Activated CD8-positive, alpha-beta T cell treated with anti-CD3 and anti-CD28 coated beads for 36 hours (primary cell): Measurements from ENCODE around the gene BST1. TPM values are rescaled to one million over a fixed set of nuclear protein-coding genes. Genes with fewer than 3 reads are reported as not detected.

ENCODE experiments used
- ATAC-seq: fragments of 200-7000 bp; cut with Tn5 transposase; one replicate; pipeline ENCODE4 v1.10.0; 2021; ENCODE audit warnings: mild to moderate bottlenecking, moderate library complexity
- CTCF ChIA-PET: fragments of 350-600 bp; sonication (Branson Sonifier 250); formaldehyde crosslinking; loops from one replicate; lab custom pipeline; 2021; ENCODE audit warnings: antibody characterized with exemption; lab: Charles Lee
- POLR2A ChIA-PET: fragments of 350-600 bp; sonication (Branson Sonifier 250); formaldehyde crosslinking; loops from one replicate; lab custom pipeline; 2021; ENCODE audit warnings: antibody characterized with exemption; lab: Charles Lee
- DNase-seq: peaks from one replicate; pipeline ENCODE4 v3.0.0-alpha.2; 2020
- H3K27ac Mint-ChIP-seq: one replicate; pipeline ENCODE4 v1.8.0; 2021; ENCODE audit warnings: mild to moderate bottlenecking, mixed read lengths
- H3K27me3 Mint-ChIP-seq: one replicate; pipeline ENCODE4 v1.8.0; 2021; ENCODE audit warnings: mixed read lengths
- H3K36me3 Mint-ChIP-seq: one replicate; pipeline ENCODE4 v1.8.0; 2021; ENCODE audit warnings: low read depth, mixed read lengths
- H3K4me1 Mint-ChIP-seq: one replicate; pipeline ENCODE4 v1.8.0; 2021; ENCODE audit warnings: low read depth, mixed read lengths
- H3K4me3 Mint-ChIP-seq: one replicate; pipeline ENCODE4 v1.8.0; 2021; ENCODE audit warnings: mild to moderate bottlenecking, moderate library complexity, mixed read lengths
- H3K9me3 Mint-ChIP-seq: one replicate; pipeline ENCODE4 v1.8.0; 2021; ENCODE audit warnings: mixed read lengths
- CTCF ChIP-seq: fragments of 200-600 bp; IDR thresholded peaks from one replicate; pipeline ENCODE4 v1.8.0; 2022; ENCODE audit warnings: antibody characterized with exemption, mild to moderate bottlenecking
- intact Hi-C: fragments of 100-400 bp; cut with micrococcal nuclease; formaldehyde crosslinking; loops from one replicate; pipeline ENCODE4 v1.10.0; 2022
- total RNA-seq, 2 experiments: library from RNA; stranded (reverse); gene quantifications; one replicate each; pipeline ENCODE4 v1.2.3, GENCODE V29; 2021

The BST1 gene
- total RNA-seq, 2 experiments from 2014 or later, result 0.20 to 0.65 TPM

- Mint-ChIP-seq H3K9me3 (peaks cover 4% of the 10 kb centered on the region), H3K36me3 (no peaks in the 10 kb centered on the region), H3K27me3 (no peaks in the 10 kb centered on the region), H3K4me1 (peaks cover 35% of the 10 kb centered on the region), H3K27ac (no peak overlapping the region), H3K4me3 (no peak overlapping the region)
- ChIA-PET CTCF (interaction anchor here (1.0 to 1.5 kb wide), 2 partner anchors 49 to 54 kb away, joined by 3 to 4 read pairs; no protein-coding TSS in a partner anchor), POLR2A (interaction anchor here (1.2 kb wide), 1 partner anchor 12 kb away, joined by 3 read pairs; no protein-coding TSS in a partner anchor)
- no peak for ATAC-seq
- no peak for TF ChIP-seq CTCF
- no peak for DNase-seq
- intact Hi-C loops, result no loop called here
Observed at GRCh38 chr4:15751153-15751552, 48.3 kb downstream of the BST1 start.

DNA sequence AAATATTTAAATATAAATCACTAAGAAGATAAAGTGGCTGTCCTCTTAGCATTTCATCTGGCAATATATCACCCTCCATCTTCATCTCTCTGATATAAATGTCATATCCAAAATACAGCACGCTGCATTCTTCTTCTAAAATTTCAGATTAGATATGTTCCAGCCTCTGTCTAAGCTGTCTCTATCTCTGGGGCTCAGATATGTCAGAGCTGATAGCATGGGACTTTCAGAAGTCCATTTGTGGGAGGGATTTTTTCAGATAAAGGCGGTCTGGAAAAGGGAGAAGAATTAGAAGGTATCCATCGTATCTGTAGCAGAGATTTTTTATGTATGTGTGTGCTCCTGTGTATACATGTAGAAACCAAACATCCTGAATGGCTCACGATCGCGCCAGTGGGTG, 50.2 kb downstream of the BST1 start:
- no peak overlapping the region for H3K4me3 Mint-ChIP-seq
- H3K4me1 Mint-ChIP-seq, result peaks cover 39% of the 10 kb centered on the region
- ChIA-PET CTCF (interaction anchor here (1.6 kb wide), 1 partner anchor 15 kb away, joined by 10 read pairs; no protein-coding TSS in a partner anchor), POLR2A (interaction anchor here (0.8 kb wide), 1 partner anchor 18 kb away, joined by 4 read pairs; no protein-coding TSS in a partner anchor)
- no peaks in the 10 kb centered on the region for H3K9me3 Mint-ChIP-seq
- intact Hi-C loops, result no loop called here
- no peaks in the 10 kb centered on the region for H3K36me3 Mint-ChIP-seq
- H3K27me3 Mint-ChIP-seq, result no peaks in the 10 kb centered on the region
- ATAC-seq (no peak), DNase-seq (no peak)
- no peak for TF ChIP-seq CTCF
- H3K27ac Mint-ChIP-seq, result no peak overlapping the region

DNA sequence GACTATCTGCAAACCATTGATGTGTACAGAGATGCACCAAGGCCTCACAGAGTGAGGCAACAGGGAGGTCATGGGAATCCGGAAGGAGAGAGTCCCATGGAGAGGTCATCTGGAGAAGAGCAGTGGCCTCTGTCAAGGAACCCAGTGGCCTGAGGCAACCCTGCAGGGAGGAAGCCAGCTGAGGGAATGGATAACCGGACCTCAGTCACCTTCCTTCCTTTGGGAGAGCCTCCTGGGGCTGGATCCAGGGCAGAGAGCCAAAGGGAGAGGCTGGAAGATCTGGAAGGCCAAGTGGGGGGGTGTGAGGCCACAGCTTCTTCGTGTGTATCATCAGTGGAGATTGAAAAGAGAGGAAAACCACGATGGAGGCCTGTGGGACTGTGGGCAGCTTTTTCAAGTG, 50.9 kb downstream of the BST1 start:
- no peak overlapping the region for H3K4me3 Mint-ChIP-seq
- no peak for TF ChIP-seq CTCF
- ATAC-seq (no peak), DNase-seq (no peak)
- H3K9me3 Mint-ChIP-seq, result no peaks in the 10 kb centered on the region
- ChIA-PET CTCF (interaction anchor here (0.6 to 6.5 kb wide), 4 partner anchors 15 to 52 kb away, joined by 3 to 63 read pairs (median 7); no protein-coding TSS in a partner anchor), POLR2A (interaction anchor here (0.7 to 2.1 kb wide), 5 partner anchors 15 to 352 kb away, joined by 3 to 5 read pairs (median 4); no protein-coding TSS in a partner anchor)
- intact Hi-C loops, result loop anchor here (2.0 kb wide), 1 partner anchor 15 kb away; no protein-coding TSS in a partner anchor
- peak overlapping the region; percentile 51 for H3K27ac Mint-ChIP-seq
- H3K27me3 Mint-ChIP-seq, result no peaks in the 10 kb centered on the region
- no peaks in the 10 kb centered on the region for H3K36me3 Mint-ChIP-seq
- H3K4me1 Mint-ChIP-seq, result peaks cover 43% of the 10 kb centered on the region

- intact Hi-C loops, result loop anchor here (2.0 kb wide), 1 partner anchor 16 kb away; no protein-coding TSS in a partner anchor
- peaks cover 2% of the 10 kb centered on the region for H3K9me3 Mint-ChIP-seq
- H3K36me3 Mint-ChIP-seq, result no peaks in the 10 kb centered on the region
- ChIA-PET POLR2A (interaction anchor here (0.7 to 2.1 kb wide), 4 partner anchors 16 to 352 kb away, joined by 3 to 5 read pairs (median 4); no protein-coding TSS in a partner anchor), CTCF (interaction anchor here (1.0 to 6.5 kb wide), 4 partner anchors 16 to 72 kb away, joined by 3 to 63 read pairs (median 7); no protein-coding TSS in a partner anchor)
- ATAC-seq (peak; percentile 45), DNase-seq (peak; percentile 71)
- peaks cover 43% of the 10 kb centered on the region for H3K4me1 Mint-ChIP-seq
- H3K27me3 Mint-ChIP-seq, result no peaks in the 10 kb centered on the region
- peak overlapping the region; percentile 51 for H3K27ac Mint-ChIP-seq
- TF ChIP-seq CTCF, result no peak
- peak overlapping the region; percentile 16 for H3K4me3 Mint-ChIP-seq
Observed at GRCh38 chr4:15754323-15754722, 51.5 kb downstream of the BST1 start.
